ENCODE measurements around the gene SCD5.
A peak's percentile ranks its signal among the peaks of the same experiment; 100 is the strongest.

The SCD5 gene

DNA sequence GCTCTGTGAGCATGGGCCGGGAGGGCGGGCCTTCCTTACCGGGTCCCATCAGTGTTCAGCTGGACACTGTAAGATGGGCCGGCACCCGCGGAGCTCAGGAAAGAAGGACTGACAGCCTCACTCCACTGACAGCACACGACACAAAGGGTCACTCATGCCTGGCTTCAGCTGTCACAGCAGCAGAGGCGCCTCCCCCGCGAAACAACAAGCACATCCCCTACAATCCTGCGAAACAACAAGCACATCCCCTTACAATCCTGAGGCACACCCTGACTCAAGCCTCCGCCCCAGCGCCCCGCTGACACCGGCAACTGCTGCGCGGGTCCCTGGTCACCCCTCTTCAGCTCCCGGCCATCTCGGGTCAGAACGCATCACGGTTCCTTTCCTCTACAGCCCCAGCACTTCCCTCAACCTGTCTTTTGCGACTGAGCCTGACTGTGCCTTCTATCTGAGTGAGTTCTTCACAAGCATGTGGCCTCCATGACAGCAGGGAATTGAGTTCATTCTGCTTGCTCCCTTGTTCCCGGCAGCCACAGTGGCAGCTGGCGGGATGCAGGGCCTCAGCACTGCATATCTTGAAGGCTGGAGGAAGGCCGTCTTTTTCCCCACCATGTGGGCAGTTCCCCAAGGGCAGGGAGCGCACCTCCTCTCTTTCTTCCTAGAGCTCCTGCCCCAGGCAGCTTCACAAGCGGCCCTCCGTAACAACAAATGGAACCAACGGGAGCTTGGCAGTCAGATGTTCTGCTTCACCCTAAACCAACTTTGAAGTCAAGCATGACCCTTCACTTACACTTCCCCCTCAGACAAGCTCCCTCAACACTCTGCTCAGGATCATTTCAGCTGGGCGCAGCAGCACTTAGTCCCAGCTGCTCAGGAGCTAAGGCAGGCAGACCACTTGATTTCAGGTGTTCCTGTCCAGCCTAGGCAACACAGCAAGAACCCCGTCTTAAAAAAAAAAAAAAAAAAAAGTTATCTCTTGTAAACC, 39.6 kb downstream of the SCD5 start:
- no peak for DNase-seq

DNA sequence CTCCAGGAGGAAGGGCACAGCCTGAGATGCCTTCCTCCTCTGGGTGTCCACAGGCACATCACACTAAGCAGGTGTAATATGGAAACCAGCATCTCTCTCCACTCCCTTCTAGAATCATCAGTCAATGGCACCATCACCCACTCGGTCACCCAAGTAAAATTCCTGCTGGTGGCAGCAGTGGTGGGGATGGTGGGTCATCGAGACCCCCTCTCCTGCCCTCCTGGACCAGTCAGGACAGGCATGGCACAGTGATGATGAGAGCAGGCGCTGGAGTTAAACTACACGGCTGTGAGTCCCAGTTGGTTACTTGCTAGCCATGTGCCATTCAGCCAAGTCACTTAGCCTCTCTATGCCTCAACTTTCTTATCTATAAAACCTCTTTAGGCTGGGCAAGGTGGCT, 42.5 kb downstream of the SCD5 start:
- no peak for DNase-seq

DNA sequence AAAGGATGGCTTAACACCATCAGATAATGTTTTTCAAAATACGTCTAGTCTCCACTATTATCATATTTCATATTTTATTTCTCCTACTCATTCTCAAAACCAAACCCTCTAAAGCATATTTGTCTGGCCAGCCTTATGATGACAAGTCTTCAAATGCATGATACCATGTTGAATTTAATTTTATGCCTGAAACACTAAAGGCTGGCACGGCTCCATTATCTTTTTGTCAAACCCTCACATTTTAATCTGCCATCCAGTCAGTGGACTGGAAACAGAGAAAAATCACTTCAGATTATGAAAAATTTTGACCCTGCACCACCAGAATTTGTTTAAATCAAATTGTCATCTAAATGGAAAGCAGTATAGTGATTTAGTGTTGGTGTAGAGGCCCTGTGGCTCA, 42.9 kb downstream of the SCD5 start:
- no peak for DNase-seq

DNA sequence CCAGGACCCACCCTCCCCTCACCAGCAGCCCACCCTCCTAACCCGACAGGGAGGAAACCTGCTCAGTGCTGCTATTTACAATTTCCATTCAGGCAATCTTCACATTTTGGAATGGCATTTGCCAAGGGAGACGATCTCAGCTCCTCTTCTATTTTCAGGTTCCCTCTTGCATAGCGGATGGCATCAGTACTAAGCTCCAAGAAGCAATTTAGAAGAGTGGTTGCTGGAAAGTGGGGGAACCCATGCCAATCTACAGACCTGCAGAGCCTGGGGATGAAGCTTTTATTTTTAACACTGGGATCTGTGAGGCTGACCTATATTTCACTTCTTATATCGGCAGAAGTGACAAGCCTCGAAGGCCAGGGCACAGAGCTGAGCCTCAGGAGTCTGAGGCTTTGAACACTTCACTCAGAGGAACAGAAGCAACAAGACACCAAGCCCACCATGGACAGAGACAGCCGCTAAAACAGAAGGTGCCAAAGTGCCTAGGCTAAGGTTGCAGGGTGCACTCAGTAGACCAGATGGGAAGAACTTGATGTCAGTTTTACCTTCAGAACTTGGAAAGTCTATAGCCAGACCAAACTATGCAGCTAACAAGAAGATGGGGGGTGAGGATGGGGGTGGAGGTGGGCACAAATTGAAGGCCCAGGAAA, 44.0 kb downstream of the SCD5 start:
- no peak for DNase-seq

DNA sequence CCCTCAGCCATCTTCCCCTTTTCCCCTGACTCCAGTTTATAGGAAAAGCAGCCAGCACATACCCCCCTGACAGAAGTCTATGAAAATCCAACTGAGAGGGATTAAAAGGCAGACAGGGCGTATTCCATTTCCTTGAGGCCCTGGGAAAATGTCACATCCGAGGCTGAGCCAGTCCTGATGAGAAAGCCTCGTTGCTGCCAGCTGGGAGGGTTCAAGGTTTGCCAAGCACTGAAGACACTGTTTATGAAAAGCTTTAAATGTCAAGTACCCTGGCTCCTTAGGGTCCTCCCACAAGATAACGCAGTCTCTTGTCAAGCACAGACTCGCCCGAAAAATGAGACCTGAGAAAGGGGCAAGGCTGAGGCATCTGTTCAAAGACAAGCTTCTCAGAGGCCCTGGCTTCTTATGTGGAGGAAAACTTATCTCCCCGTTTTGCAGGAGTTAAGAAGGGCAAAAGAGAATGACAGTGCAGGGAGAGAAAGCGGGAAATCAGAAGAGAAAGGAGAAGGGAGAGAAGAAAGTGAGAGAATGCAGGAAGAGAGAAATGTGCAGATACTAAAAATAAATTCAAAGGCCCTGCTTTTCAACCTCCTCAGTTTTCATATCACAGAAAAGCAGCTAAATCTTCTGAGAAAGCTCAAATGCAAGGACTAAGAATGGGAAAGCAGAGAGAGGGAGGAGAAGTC, 44.7 kb downstream of the SCD5 start:
- no peak for DNase-seq

DNA sequence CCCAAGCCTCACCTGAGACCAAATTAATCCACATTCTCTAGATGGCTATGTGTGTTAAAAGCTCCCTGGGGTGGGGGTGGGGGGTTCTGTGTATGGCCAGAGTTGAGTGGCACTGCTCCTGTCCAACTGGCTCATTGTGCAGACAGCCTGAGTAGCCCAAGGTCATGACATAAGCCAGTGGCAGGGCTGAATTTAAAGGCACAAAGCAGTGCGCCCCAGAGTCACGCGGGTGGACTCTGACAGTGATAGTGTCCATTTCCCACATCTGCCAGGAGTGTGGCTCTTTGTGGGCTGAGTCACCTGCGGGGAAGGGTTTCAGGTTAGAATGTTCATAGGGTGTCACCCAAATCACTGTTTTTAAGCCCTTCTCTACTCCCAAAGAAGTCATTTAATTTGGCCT, 45.4 kb downstream of the SCD5 start:
- no peak for DNase-seq

DNA sequence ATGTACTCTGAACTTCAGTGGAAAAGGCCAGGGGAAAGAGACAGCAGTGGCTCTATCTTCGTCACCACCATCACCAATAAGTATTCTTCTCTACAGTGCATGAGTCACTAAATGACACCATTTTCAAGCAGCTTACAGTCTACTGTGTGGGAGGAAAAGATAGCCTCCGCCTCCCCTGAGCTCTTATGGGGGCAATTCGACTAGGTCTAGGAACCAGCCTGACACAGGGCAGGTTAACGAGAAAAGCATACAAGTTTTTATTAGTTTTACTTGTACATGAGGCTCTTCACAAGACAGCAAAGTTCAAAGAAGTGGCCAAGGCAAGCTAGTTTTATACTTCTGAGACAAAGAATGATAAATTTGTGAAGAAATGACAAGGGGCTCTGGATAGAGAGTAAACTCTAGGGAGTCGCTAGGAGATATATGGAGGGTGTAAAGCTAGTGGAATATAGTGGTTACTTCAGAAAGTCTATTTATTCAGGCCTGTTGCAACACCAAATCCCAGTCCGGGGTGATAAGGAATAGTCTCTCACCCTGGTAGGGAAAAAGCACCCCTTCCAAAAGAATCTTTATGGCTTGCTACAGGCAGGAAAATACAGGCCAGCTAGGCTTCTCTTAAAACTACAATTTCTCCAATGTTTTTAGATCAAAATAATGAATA, 49.7 kb downstream of the SCD5 start:
- DNase-seq, result no peak

DNA sequence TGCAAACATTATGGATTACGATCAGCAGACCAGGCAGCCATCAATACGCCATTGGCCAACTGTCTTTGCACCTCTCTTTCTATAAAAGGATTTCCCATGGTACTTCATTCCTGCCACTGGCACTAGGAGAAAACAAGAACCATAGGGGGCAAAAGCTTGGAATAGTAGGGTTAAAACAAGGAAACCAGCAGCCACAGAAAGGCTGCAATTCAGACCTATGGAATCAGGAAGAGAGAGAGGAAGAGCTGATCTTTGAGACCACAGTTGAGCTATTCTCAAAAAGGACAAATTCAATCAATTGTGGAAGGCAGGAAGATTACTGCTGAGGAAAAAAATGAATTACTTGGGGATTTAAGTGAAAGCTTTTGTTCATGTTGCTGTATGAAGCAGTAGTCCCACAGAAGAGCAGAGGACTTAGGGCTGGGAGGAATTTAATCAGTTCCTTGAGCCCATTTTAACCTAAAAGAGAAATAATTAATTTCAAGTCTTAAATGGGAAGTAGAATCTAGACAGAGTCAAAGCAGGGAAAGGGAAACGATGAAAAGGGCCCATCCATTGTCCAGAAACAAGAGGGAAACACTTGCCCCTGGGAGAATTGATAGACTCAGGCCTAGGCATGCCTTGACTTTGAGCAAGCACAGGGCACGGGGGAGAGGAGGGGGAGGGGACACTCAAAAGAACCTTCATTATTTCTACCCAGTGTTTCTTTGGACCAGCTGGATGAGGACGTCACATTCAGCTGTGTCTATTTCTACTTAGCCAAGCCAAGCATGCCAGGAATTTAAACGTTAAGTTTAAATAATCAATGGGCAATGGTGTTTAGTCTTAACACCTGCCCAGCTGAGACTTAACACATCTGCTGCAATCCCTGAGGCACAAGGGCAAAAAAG, 50.7 kb downstream of the SCD5 start:
- DNase-seq, result no peak

DNA sequence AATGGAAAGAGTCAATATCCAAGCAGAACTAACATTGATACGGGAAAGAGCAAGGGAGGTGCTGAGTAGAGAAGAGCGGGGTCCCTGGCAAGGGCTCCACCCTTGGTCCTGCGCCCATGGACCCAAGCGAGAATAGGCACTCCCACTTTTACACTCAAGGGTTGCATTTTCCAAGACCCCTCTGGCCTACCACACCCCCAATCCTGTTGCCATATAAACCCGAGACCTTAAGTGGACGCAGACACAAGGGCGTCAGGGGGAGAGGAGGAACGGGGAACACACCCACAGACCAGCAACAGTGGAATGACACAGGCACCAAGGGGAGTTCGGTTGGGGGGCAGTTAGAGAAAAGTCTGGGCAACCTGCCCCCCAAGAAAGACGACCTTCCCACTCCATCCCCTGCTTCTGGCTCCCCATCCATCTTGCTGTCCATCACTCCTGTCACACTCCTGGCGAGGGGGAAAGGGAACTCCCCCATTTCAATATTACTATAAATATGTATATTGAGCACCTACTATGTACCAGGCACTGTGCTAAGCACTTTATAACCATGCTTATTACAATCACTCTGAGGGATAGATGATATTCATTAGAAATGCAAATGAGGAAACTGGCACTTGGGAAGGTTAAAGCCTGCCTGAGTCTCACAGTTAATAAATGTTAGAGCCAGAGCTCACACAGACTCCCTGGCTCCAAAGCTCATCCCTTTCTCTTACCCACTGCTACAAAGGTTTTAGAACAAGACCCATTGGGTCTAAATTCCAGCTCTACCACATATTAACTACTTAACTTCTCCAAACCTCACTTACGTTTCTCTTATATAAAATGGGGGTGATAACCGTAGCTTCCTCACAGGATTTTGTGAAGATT, 51.7 kb downstream of the SCD5 start:
- DNase-seq, result no peak

DNA sequence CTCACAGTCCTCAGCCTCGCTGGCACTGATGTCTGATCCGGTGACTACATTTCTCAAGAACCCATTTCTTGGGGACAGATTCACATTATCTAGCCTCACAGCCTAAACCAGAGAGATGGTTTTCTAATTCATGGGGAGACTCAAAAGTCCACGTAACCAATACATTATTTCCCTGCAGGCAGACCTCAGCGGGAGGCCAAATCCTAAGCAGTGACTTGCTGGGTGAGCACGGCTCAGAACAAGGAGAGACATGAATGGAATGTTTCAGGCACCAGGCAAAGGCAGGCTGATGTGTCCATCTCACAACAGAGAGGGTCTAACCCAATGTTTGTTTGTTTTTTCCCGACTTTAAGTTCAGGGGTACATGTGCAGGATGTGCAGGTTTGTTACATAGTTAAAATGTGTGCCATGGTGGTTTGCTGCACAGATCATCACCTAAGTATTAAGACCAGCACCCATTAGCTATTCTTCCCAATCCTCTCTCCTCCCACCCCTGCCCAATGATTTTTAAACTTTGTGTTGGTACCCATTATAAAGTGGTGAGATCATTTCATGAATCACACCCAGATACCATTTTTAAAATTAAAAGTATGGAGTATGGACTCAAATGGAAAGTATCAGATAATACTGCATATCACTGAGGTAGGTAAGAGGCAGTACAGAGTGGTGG, 53.3 kb downstream of the SCD5 start:
- peak; percentile 2 for DNase-seq

DNA sequence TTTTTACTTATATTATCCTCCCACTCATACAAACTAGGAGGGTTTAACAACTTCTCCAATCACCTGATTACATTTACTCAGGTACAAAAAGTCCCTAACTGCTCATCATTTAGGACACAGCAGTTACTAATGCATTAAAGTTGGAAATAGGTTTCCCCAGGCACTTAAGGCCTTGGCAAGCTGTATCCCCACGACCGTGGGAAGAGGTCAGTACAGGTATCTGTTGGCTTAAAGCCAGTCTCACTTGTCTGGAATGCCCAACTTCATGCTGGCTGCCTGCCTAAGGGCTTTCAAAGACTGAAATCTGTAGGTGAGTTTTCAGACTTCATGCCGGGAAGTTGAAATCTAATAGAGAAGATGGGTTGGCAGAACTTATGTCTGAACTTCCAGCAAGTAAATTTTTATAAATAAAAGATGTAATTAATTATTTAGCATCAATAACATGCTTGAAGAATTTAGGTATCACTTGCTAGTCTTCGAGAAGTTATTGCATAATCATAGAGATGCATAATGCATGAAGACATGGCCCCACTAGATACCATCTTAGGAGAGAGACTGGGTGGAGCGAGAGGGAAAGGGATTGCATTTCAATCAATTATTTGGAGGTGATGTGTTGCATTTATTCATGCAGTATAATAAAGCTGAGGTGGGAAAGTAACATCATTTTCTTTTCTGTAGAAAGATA, 54.2 kb downstream of the SCD5 start:
- no peak for DNase-seq

DNA sequence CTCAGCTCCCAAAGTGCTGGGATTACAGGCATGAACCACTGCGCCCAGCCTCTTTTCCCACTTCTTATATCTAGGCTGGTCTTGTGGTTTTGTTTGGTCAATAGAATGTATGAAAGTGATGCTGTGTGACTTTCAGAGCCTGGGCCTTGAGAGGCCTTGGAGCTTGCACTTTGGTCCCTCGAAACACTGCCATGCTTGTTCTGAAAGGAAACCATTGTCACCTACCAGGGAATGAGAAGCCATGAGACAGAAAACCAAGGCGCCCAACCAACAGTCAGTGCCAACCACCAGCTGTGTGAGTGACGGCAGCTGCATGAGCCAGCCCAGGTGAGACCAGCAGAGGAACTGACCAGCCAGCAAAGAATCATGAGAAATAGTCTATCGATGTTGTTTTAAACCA, 57.4 kb downstream of the SCD5 start:
- DNase-seq, result no peak

DNA sequence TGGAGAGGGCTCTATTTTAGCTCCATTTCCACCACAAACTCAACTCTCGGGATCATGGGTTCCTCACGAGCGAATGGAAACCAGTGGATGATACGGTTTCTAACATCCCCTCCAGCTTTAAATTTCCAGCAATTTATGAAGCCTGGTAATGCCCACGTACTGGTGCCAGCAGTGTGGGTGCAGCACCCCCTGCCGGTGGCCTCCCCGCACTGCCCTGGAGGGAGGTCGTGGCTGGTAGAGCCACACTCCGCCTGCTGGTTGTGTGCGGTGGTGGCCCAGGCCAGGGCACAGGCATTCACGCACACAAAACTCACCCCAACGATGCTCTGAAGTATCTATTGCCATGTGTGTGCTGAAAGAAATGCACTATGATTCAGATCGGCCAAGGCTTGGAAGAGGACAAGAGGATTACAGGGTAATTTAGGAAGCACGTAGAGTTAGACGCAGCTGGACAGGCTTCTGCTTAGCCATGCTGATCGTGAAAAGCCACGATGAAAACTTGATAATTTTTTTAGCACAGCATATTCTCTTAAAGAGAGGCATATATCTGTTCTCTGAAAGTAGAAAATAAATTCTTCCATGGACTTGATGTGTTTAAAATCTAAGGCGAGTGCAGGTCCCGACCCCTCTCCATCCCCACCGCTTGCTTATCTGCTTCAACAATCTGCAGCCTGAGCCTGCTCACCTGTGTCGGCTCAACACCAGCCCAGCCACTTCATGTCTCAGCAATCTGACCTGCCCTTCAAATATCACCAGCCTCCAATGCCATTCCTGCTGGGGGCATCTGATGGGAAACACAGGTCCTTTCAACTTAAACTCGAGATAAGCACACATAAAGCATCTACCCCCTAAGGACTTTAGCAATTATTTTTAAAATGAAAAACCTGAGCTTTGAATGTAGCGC, 59.1 kb downstream of the SCD5 start:
- no peak for DNase-seq

DNA sequence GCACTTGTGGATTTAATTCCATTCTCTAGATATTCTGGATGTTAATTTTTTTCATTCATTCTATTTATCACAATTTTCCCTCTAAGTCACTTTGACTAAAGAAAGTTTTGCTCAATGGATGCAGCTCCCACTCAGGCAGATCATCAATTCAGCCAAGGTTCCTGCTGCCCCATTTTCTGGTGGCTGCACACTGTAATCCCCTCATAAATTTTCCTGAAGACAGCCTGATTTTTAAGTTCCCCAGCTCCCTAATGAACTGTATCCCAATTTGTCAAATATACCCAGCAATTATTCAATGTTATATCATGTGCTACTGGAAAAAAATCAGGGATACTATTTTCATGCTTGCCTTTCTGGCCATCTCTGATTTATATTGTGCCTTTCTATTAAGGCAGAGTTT, 61.2 kb downstream of the SCD5 start:
- DNase-seq, result no peak

DNA sequence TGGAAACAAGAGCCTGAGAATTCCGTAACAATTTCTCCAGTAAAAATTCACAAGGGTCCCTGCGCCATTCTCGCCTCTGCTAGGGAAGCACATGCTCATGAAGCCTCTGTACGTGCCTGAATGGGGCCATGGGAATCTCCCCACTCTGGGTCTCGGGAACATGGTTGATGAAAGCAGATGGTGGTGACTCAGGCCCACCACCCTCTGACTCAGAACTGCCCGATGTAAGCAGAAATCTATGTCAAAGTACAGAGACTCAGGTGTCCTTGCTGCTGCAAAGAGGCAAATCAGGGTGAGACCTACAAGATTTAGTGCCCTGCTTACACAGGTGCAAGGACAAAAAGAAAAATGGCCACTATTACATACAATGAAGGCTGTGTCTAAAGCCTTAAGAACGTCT, 65.0 kb downstream of the SCD5 start:
- no peak for DNase-seq

DNA sequence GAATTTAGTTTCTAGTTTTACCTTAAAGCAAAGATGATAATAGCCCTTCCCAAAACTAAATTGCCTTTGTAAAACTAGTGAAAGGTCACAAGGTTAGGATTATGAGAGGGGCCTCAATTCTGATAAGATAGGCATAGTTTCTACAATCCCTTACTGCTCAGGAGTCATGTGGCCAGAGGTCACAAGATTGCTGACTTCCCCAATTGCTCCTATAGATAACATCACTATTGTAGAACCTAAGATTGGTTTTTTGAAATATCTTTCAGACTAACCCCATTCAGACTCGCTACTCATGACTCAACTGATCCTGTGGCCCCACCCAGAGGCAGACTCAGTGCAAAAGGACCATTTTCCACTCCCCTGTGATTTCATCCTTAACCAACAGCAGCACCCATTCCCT, 70.3 kb downstream of the SCD5 start:
- DNase-seq, result no peak

DNA sequence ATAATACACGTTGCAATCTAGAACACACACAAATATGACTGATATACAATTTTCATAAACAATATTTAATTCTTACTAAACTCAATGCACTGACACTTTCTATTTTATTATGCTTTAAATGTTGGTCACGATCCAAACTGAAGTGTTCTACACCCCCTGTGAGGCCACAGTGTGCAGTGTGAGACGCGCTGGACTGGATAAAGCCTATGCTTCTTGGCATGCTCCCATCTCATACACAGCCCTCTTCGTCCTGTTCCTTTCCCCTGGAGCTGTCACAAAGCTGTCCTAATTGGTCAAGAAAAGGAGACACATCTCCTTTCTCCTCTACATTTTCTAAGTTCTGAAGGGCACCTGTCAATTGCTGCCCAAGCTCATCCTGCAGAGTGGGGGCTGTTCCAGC, 72.0 kb downstream of the SCD5 start:
- no peak for DNase-seq

DNA sequence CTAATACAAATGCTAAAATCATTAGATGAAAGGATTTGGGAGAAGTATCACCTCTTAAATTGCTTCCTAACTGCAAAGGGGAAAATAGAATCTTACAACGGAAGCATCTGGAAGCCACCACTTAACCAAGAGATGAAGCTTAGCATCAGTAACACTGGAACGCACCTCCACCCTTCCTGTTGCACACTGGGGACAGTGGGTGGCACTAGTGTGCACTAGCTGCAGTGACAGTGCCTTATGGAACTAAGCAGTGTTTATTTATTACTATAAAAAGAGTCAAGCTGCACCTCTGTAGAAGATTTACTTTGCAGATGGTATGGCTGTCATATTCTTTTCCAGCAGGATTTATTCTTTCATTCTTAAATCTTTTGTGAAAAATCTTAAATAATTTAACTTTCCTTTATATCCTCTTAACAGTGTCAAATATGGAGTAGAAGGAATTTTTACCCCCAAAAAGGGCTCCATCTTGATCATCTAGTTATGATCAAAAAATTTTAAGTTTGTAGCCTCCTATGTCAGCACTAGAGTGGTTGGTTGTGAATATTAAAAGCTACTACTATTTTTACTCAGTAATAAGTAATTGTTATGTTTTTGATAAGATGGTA, 76.7 kb downstream of the SCD5 start:
- peak; percentile 57 for DNase-seq

Data from NCI-H146 (cell line).